ENCODE data around the gene HERPUD2.

HERPUD2 gene

GRCh38 chr7:35617041-35617440 lies 77.9 kb downstream of the HERPUD2 start:
- DNase-seq (ENCODE audit: low read depth) = peak; percentile 47

DNA sequence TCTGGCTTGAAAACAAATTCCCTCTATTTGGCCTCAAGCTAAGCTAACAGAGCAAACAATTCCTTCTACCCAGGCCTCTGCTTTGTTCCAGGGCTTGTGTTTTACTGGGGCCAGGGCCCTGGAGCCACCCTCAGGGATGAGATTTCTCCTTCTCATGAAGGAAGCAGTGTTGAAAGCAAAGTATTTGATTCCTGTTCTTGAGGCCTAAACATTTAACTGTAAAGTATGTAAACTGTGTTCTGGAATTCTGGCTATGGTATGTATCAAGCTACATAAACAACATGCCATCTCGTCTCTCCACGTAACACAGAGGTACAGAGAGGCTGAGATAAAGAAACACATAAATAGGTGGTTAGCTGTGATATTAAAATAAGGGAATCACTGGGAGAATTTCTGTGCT lies 81.8 kb downstream of the HERPUD2 start:
- no peak for DNase-seq (ENCODE audit: low read depth)
- TF ChIP-seq CTCF (conservative IDR thresholded peaks at IDR 0.05; ENCODE audit: low read length) = no peak
- no peak overlapping the region for H3K4me3 ChIP-seq (ENCODE audit: low read length)

More at GRCh38 chr7:35617041-35617440, 77.9 kb downstream of the HERPUD2 start:
- no peak for TF ChIP-seq CTCF (conservative IDR thresholded peaks at IDR 0.05; ENCODE audit: low read length)
- no peak overlapping the region for H3K4me3 ChIP-seq (ENCODE audit: low read length)

GRCh38 chr7:35605760-35606159 lies 89.2 kb downstream of the HERPUD2 start:
- peak; percentile 48 for DNase-seq (ENCODE audit: low read depth)
- no peak overlapping the region for H3K4me3 ChIP-seq (ENCODE audit: low read length)
- TF ChIP-seq CTCF (conservative IDR thresholded peaks at IDR 0.05; ENCODE audit: low read length) = no peak

DNA sequence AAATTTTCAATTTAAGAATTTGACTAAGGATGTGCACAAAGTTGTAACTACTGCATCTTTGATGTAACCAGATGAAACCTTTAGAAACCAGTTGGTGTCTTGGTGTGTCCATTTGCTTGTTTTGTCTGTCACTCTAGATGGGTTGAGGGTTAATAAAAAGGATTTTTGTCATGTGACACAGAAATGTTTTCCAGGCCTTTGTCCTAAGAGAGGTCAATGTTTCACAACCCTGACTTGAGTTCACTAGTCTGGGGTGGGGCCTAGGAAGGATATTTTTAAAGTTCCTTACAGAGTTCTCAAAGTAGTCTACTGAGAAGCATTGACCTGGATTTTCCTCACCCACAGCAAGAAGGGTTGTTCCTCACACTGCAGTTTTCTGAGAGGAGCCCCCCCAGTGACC lies 90.3 kb downstream of the HERPUD2 start:
- H3K4me3 ChIP-seq (ENCODE audit: low read length) = no peak overlapping the region
- no peak for TF ChIP-seq CTCF (conservative IDR thresholded peaks at IDR 0.05; ENCODE audit: low read length)
- no peak for DNase-seq (ENCODE audit: low read depth)

- TF ChIP-seq CTCF (conservative IDR thresholded peaks at IDR 0.05; ENCODE audit: low read length) = no peak
- no peak overlapping the region for H3K4me3 ChIP-seq (ENCODE audit: low read length)
- no peak for DNase-seq (ENCODE audit: low read depth)
Measured at GRCh38 chr7:35599645-35600044, 95.3 kb downstream of the HERPUD2 start.

- no peak for DNase-seq (ENCODE audit: low read depth)
- no peak for TF ChIP-seq CTCF (conservative IDR thresholded peaks at IDR 0.05; ENCODE audit: low read length)
- no peak overlapping the region for H3K4me3 ChIP-seq (ENCODE audit: low read length)
Measured at GRCh38 chr7:35599061-35599460, 95.9 kb downstream of the HERPUD2 start.

DNA sequence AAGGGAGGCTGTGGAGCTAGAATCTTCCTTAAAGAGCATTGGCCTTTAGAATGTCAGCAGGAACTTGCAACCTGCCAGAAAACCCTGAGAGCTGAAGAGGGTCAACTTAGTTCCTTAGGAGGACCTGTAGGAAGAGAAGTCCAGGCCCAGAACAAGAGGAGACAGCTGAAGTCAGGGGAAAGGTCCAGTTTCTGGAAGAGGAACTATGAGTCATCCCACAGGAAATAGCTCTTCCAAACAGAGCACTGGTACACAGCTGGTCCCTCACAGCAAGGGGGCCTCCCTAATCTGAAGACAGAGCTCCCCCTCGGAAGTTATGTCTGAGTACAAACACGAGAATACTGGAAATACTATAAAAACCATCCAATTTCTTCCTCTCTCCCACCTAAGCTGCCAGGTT lies 98.9 kb downstream of the HERPUD2 start:
- H3K4me3 ChIP-seq (ENCODE audit: low read length) = no peak overlapping the region
- TF ChIP-seq CTCF (conservative IDR thresholded peaks at IDR 0.05; ENCODE audit: low read length) = no peak
- peak; percentile 25 for DNase-seq (ENCODE audit: low read depth)
